IMR-90 (cell line): ENCODE results near the gene PNPLA1. TPM values are rescaled to one million over a fixed set of nuclear protein-coding genes. Genes with fewer than 3 reads are reported as not detected.

Source experiments
- ATAC-seq: fragments of 200-7000 bp; cut with Tn5 transposase; 2 replicates; pipeline ENCODE4 v1.9.1; 2020; ENCODE audit warnings: low read depth, mild to moderate bottlenecking, moderate library complexity
- BruUV-seq: library from RNA; stranded (reverse); fragments of 400-500 nt; replicated peaks from 2 replicates; lab custom pipeline; 2021; lab: Mats Ljungman, UMichigan
- CTCF ChIA-PET: fragments of 300-600 bp; formaldehyde crosslinking; extraction: SDS; loops from one replicate; lab custom pipeline; 2021; ENCODE audit warnings: antibody characterized with exemption; lab: Yijun Ruan, JAX
- POLR2A ChIA-PET: fragments of 300-600 bp; sonication (Branson Sonifier 250); formaldehyde crosslinking; loops from one replicate; lab custom pipeline; 2022; ENCODE audit warnings: antibody characterized with exemption; ENCODE audit not compliant: unreplicated experiment; lab: Charles Lee
- DNase-seq: peaks from one replicate; pipeline ENCODE4 v3.0.0; 2013
- H2AFZ ChIP-seq: replicated peaks from 2 replicates; pipeline ENCODE3; 2013; ENCODE audit warnings: low read length, mild to moderate bottlenecking; ENCODE audit not compliant: poor library complexity
- H2AK5ac ChIP-seq: 2 replicates; pipeline ENCODE4 v1.6.1; 2013; ENCODE audit warnings: low read depth, low read length, inconsistent platforms
- H2AK9ac ChIP-seq: replicated peaks from 2 replicates; pipeline ENCODE3; 2013; ENCODE audit warnings: mild to moderate bottlenecking, low read depth, low read length, moderate library complexity; ENCODE audit not compliant: poor library complexity
- H2BK120ac ChIP-seq: 2 replicates; pipeline ENCODE4 v1.6.1; 2013; ENCODE audit warnings: low read depth, low read length, inconsistent platforms
- H2BK15ac ChIP-seq: 3 replicates; pipeline ENCODE4 v1.6.1; 2013; ENCODE audit warnings: low read depth, low read length, inconsistent platforms
- H2BK20ac ChIP-seq: 2 replicates; pipeline ENCODE4 v1.6.1; 2013; ENCODE audit warnings: low read depth, mild to moderate bottlenecking, inconsistent platforms, low read length, moderate library complexity
- H2BK5ac ChIP-seq: 2 replicates; pipeline ENCODE4 v1.6.1; 2013; ENCODE audit warnings: mild to moderate bottlenecking, low read depth, low read length, inconsistent platforms; ENCODE audit not compliant: poor library complexity, severe bottlenecking
- H3K14ac ChIP-seq: replicated peaks from 2 replicates; pipeline ENCODE4 v1.6.1; 2013; ENCODE audit warnings: low read depth, low read length, inconsistent platforms
- H3K18ac ChIP-seq: 2 replicates; pipeline ENCODE4 v1.6.1; 2013; ENCODE audit warnings: low read depth, low read length, control low read depth
- H3K23ac ChIP-seq: 2 replicates; pipeline ENCODE4 v1.6.1; 2013; ENCODE audit warnings: low read depth, low read length, inconsistent platforms
- H3K27ac ChIP-seq: 2 replicates; pipeline ENCODE4 v1.5.1; 2013; ENCODE audit warnings: mild to moderate bottlenecking, control low read depth, low read length; ENCODE audit not compliant: insufficient read depth
- H3K27me3 ChIP-seq: 2 replicates; pipeline ENCODE4 v1.6.1; 2013; ENCODE audit warnings: low read length; ENCODE audit not compliant: control insufficient read depth, insufficient read depth
- H3K36me3 ChIP-seq: 2 replicates; pipeline ENCODE4 v1.6.1; 2013; ENCODE audit warnings: low read length, mixed read lengths; ENCODE audit not compliant: control insufficient read depth, insufficient read depth
- H3K4ac ChIP-seq: 2 replicates; pipeline ENCODE4 v1.6.1; 2013; ENCODE audit warnings: low read depth, low read length, inconsistent platforms
- H3K4me1 ChIP-seq: 2 replicates; pipeline ENCODE4 v1.6.1; 2013; ENCODE audit warnings: low read length, mixed read lengths; ENCODE audit not compliant: control insufficient read depth, insufficient read depth
- H3K4me2 ChIP-seq: 2 replicates; pipeline ENCODE4 v1.6.1; 2013; ENCODE audit warnings: low read depth, mild to moderate bottlenecking, control low read depth, low read length, moderate library complexity
- H3K4me3 ChIP-seq: 2 replicates; pipeline ENCODE4 v1.5.1; 2013; ENCODE audit warnings: low read depth, mild to moderate bottlenecking, control low read depth, low read length, moderate library complexity; ENCODE audit not compliant: insufficient read depth
- H3K56ac ChIP-seq: 2 replicates; pipeline ENCODE4 v1.6.1; 2013; ENCODE audit warnings: low read length, inconsistent platforms; ENCODE audit not compliant: insufficient read depth; ENCODE audit errors: extremely low read depth
- H3K79me1 ChIP-seq, 2 experiments: 2 replicates each; pipeline ENCODE4 v1.6.1; 2013; ENCODE audit warnings: low read length in 2 of 2, inconsistent platforms in 1 of 2, low read depth in 1 of 2
- H3K9ac ChIP-seq: 2 replicates; pipeline ENCODE4 v1.6.1; 2013; ENCODE audit warnings: low read depth, low read length, control low read depth
- H3K9me1 ChIP-seq: 2 replicates; pipeline ENCODE4 v1.6.1; 2013; ENCODE audit warnings: low read length, inconsistent platforms; ENCODE audit not compliant: insufficient read depth
- H3K9me3 ChIP-seq: 2 replicates; pipeline ENCODE4 v1.6.1; 2013; ENCODE audit warnings: low read length; ENCODE audit not compliant: control insufficient read depth, insufficient read depth
- H4K20me1 ChIP-seq: 2 replicates; pipeline ENCODE4 v1.6.1; 2013; ENCODE audit warnings: low read length, inconsistent platforms; ENCODE audit not compliant: insufficient read depth
- H4K5ac ChIP-seq: 2 replicates; pipeline ENCODE4 v1.6.1; 2013; ENCODE audit warnings: mild to moderate bottlenecking, low read depth, low read length, control low read depth
- H4K8ac ChIP-seq, 2 experiments: 2 replicates each; pipeline ENCODE4 v1.6.1; 2013; ENCODE audit warnings: low read depth in 2 of 2, low read length in 2 of 2, control low read depth in 1 of 2, inconsistent platforms in 1 of 2
- H4K91ac ChIP-seq: 2 replicates; pipeline ENCODE4 v1.6.1; 2013; ENCODE audit warnings: low read depth, low read length, inconsistent platforms; ENCODE audit not compliant: insufficient read depth
- CEBPB ChIP-seq: IDR thresholded peaks from 2 replicates; pipeline ENCODE4 v1.6.1; 2012; ENCODE audit warnings: low read depth, low read length, improper control_type of control experiment
- CHD1 ChIP-seq: IDR thresholded peaks from 2 replicates; pipeline ENCODE4 v1.6.1; 2012; ENCODE audit warnings: low read depth, low read length, improper control_type of control experiment
- FOS ChIP-seq: fragments of 150-350 bp; IDR thresholded peaks from 2 replicates; pipeline ENCODE4 v1.6.1; 2016; ENCODE audit warnings: low read depth, low read length
- MAFK ChIP-seq: IDR thresholded peaks from 2 replicates; pipeline ENCODE4 v1.6.1; 2012; ENCODE audit warnings: low read depth, low read length, improper control_type of control experiment
- MAZ ChIP-seq: IDR thresholded peaks from 2 replicates; pipeline ENCODE4 v1.6.1; 2012; ENCODE audit warnings: low read depth, mild to moderate bottlenecking, low read length, improper control_type of control experiment, moderate library complexity, borderline replicate concordance
- MXI1 ChIP-seq: IDR thresholded peaks from 2 replicates; pipeline ENCODE4 v1.6.1; 2012; ENCODE audit warnings: low read depth, mild to moderate bottlenecking, low read length, moderate library complexity, borderline replicate concordance
- NFE2L2 ChIP-seq: fragments of 150-350 bp; IDR thresholded peaks from 2 replicates; pipeline ENCODE4 v1.6.1; 2016; ENCODE audit warnings: low read depth, mild to moderate bottlenecking, low read length
- POLR2A ChIP-seq: IDR thresholded peaks from 2 replicates; pipeline ENCODE4 v1.6.1; 2012; ENCODE audit warnings: mild to moderate bottlenecking, low read depth, low read length
- RAD21 ChIP-seq: IDR thresholded peaks from 2 replicates; pipeline ENCODE4 v1.6.1; 2012; ENCODE audit warnings: low read length, improper control_type of control experiment
- WGBS, 2 experiments: methylation state at CpG; one replicate each; pipeline versions ENCODE4 v1.1.5 to v1.1.7; 2013; ENCODE audit warnings: missing lambda C conversion rate in 2 of 2; ENCODE audit not compliant: insufficient read length in 1 of 2; ENCODE audit errors: extremely low coverage in 2 of 2; 5-methylcytosine and 5-hydroxymethylcytosine counted together
- dilution Hi-C: fragments of 300-500 bp; cut with HindIII; formaldehyde crosslinking; loops from one replicate; pipeline ENCODE4 v1.14.3; 2018; ENCODE audit warnings: low sequenced_read_pairs; ENCODE audit not compliant: unreplicated experiment
- in situ Hi-C: fragments of 300-500 bp; cut with MboI; formaldehyde crosslinking; loops from 3 replicates; pipeline ENCODE4 v1.14.3; 2019; ENCODE audit warnings: low sequenced_read_pairs, inconsistent platforms, mixed read lengths
- intact Hi-C: fragments of 100-400 bp; cut with micrococcal nuclease; formaldehyde crosslinking; loops from 2 replicates; pipeline ENCODE4 v1.10.0; 2022
- polyA plus RNA-seq, 3 experiments: library from polyadenylated mRNA; depleted of rRNA; stranded (reverse); fragments of >200 nt; gene quantifications; 2 replicates each; pipeline ENCODE4 v1.2.3, GENCODE V29; 2012; ENCODE audit warnings: low replicate concordance in 1 of 3
- total RNA-seq: library from RNA; depleted of rRNA; stranded (reverse); fragments of >200 nt; gene quantifications from 2 replicates; pipeline ENCODE4 v1.2.3, GENCODE V29; 2012
- TF ChIP-seq, protein P1 (sequence below): fragments of 150-350 bp; IDR thresholded peaks from 2 replicates; pipeline ENCODE4 v1.6.1; 2017; ENCODE audit warnings: mild to moderate bottlenecking, antibody characterized with exemption, low read length, low read depth
- TF ChIP-seq, protein P2 (sequence below): fragments of 150-350 bp; IDR thresholded peaks from 2 replicates; pipeline ENCODE4 v1.6.1; 2016; ENCODE audit warnings: low read depth, mild to moderate bottlenecking, low read length, moderate library complexity, borderline replicate concordance

Gene PNPLA1
- total and polyA plus RNA-seq, 2 of the 4 experiments (the other 2 are of a cell fraction) = not detected

DNA sequence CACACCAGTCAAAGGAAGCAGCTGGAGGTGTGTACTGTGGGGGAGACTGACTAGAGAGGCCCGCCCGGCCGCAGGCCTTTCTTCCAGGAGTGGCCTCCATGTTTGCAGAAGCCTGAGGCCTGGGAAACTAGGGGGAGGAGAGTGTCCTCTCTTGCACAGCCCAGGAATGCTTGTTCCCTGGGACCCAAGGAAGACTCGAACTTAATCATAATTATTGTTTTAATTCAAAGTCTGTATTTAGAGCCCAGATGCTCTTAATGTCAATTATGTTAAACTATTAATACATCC, 43.7 kb downstream of the PNPLA1 start:
- POLR2A ChIA-PET = interaction anchor here (0.7 kb wide), 1 partner anchor 309 kb away, joined by 3 read pairs; no protein-coding TSS in a partner anchor
- no peak for ATAC-seq

More for the DNA sequence above, 43.7 kb downstream of the PNPLA1 start:
- Histone ChIP-seq H2BK5ac (no peak overlapping the region), H4K20me1 (no peaks in the 10 kb centered on the region; the same call in 1 of the 2 replicates), H3K23ac (no peak overlapping the region), H3K4me1 (no peaks in the 10 kb centered on the region), H2AK9ac (no peak overlapping the region), H2AFZ (no peak overlapping the region), H3K56ac (no peak overlapping the region), H2BK120ac (no peak overlapping the region), H3K27me3 (peaks cover 81% of the 10 kb centered on the region), H3K4ac (no peak overlapping the region), H4K91ac (no peak overlapping the region), H3K4me3 (no peak overlapping the region), H3K18ac (no peak overlapping the region), H2AK5ac (no peak overlapping the region), H3K14ac (no peak overlapping the region), H2BK20ac (no peak overlapping the region), H3K9ac (no peak overlapping the region), H3K27ac (no peak overlapping the region), H3K4me2 (no peak overlapping the region), H4K5ac (no peak overlapping the region), H3K79me1 (no peaks in the 10 kb centered on the region), H3K9me3 (peaks cover 3% of the 10 kb centered on the region), H3K9me1 (no peaks in the 10 kb centered on the region), H4K8ac (no peak overlapping the region), H2BK15ac (no peak overlapping the region), H3K36me3 (no peaks in the 10 kb centered on the region)
- DNase-seq = no peak
- CTCF ChIA-PET = interaction anchor here (0.6 kb wide), 2 partner anchors 227 to 338 kb away, joined by 3 read pairs; no protein-coding TSS in a partner anchor
- intact Hi-C loops = no loop called here
- dilution Hi-C loops = no loop called here
- TF ChIP-seq POLR2A (no peak), FOS (no peak), MXI1 (no peak), CEBPB (no peak), NFE2L2 (no peak), MAFK (no peak), CHD1 (no peak), RAD21 (no peak), MAZ (no peak)
- TF ChIP-seq, protein P1, sequence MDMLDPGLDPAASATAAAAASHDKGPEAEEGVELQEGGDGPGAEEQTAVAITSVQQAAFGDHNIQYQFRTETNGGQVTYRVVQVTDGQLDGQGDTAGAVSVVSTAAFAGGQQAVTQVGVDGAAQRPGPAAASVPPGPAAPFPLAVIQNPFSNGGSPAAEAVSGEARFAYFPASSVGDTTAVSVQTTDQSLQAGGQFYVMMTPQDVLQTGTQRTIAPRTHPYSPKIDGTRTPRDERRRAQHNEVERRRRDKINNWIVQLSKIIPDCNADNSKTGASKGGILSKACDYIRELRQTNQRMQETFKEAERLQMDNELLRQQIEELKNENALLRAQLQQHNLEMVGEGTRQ = no peak
- TF ChIP-seq, protein P2, sequence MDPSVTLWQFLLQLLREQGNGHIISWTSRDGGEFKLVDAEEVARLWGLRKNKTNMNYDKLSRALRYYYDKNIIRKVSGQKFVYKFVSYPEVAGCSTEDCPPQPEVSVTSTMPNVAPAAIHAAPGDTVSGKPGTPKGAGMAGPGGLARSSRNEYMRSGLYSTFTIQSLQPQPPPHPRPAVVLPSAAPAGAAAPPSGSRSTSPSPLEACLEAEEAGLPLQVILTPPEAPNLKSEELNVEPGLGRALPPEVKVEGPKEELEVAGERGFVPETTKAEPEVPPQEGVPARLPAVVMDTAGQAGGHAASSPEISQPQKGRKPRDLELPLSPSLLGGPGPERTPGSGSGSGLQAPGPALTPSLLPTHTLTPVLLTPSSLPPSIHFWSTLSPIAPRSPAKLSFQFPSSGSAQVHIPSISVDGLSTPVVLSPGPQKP = no peak
- in situ Hi-C loops = no loop called here
- no TSS peak for BruUV-seq
- whole genome bisulfite sequencing, 2 experiments = no CpG with 5 or more reads among the region's 4 CpGs
